Measurements from ENCODE around the gene GALNT11. TPM values are rescaled to one million over a fixed set of nuclear protein-coding genes. Genes with fewer than 3 reads are reported as not detected.

GALNT11 gene
- total RNA-seq, 1 experiment from 2014 or later: 15.1 TPM

DNA sequence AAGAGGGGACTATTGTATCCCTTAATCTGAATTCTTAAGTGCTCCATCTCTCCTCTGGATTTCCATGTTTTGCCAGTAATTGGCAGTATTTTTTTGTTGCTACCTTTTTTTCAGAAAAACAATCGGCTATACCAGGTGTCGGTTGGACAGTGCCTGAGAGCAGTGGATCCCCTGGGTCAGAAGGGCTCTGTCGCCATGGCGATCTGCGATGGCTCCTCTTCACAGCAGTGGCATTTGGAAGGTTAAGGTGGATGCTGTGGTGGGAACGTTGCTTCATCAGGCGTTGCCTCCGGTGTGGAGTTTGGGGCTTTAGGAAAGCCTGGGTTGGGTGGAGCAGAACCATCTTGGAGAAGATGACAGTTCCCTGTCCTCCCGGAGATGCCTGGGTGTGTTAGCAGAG, 96.0 kb downstream of the GALNT11 start:
- no peaks in the 10 kb centered on the region for H3K4me1 Mint-ChIP-seq (ENCODE audit: insufficient read depth, unreplicated experiment)
- intact Hi-C loops (cut with micrococcal nuclease): no loop called here
- TF ChIP-seq, protein P1, sequence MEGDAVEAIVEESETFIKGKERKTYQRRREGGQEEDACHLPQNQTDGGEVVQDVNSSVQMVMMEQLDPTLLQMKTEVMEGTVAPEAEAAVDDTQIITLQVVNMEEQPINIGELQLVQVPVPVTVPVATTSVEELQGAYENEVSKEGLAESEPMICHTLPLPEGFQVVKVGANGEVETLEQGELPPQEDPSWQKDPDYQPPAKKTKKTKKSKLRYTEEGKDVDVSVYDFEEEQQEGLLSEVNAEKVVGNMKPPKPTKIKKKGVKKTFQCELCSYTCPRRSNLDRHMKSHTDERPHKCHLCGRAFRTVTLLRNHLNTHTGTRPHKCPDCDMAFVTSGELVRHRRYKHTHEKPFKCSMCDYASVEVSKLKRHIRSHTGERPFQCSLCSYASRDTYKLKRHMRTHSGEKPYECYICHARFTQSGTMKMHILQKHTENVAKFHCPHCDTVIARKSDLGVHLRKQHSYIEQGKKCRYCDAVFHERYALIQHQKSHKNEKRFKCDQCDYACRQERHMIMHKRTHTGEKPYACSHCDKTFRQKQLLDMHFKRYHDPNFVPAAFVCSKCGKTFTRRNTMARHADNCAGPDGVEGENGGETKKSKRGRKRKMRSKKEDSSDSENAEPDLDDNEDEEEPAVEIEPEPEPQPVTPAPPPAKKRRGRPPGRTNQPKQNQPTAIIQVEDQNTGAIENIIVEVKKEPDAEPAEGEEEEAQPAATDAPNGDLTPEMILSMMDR (IDR thresholded peaks at IDR 0.05; ENCODE audit: unreplicated experiment): no peak
- H3K36me3 Mint-ChIP-seq (ENCODE audit: insufficient read depth, unreplicated experiment): peaks cover 77% of the 10 kb centered on the region
- no TSS peak for BruUV-seq (replicated peaks)
- H3K27ac Mint-ChIP-seq (ENCODE audit: low read depth, unreplicated experiment): no peak overlapping the region
- H3K4me3 Mint-ChIP-seq (ENCODE audit: unreplicated experiment): no peak overlapping the region
- no peaks in the 10 kb centered on the region for H3K27me3 Mint-ChIP-seq (ENCODE audit: insufficient read depth, unreplicated experiment)
- POLR2A ChIA-PET: interaction anchor here (0.6 kb wide), 1 partner anchor 462 kb away, joined by 3 read pairs; no protein-coding TSS in a partner anchor
- CTCF ChIA-PET: interaction anchor here (0.7 to 1.0 kb wide), 2 partner anchors 23 to 398 kb away, joined by 3 to 4 read pairs; no protein-coding TSS in a partner anchor
- no peak for DNase-seq (ENCODE audit: unreplicated experiment)
- H3K9me3 Mint-ChIP-seq (ENCODE audit: unreplicated experiment): peaks cover 11% of the 10 kb centered on the region

DNA sequence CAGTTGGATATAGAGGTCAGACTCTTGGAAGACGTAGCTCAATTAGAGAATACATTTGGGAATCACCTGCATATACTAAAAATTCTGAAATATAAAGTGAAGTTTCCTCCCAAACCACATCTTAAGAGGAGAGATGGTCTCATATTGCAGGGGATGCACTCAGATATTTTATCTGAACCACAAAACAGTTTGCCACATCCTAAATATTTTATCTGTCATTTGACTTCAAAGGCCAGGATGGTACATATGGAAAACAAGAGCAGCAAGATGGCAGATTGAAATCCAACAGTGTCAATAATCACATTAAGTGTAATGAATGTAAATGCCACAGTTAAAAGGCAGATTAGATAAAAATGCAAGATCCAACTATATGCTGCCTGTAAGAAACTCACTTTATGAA, 97.1 kb downstream of the GALNT11 start:
- intact Hi-C loops (cut with micrococcal nuclease): no loop called here
- CTCF ChIA-PET: interaction anchor here (1.0 kb wide), 1 partner anchor 22 kb away, joined by 4 read pairs; no protein-coding TSS in a partner anchor
- Mint-ChIP-seq H3K4me3 (ENCODE audit: unreplicated experiment) (no peak overlapping the region), H3K27me3 (ENCODE audit: insufficient read depth, unreplicated experiment) (no peaks in the 10 kb centered on the region), H3K9me3 (ENCODE audit: unreplicated experiment) (peaks cover 11% of the 10 kb centered on the region), H3K27ac (ENCODE audit: low read depth, unreplicated experiment) (no peak overlapping the region), H3K4me1 (ENCODE audit: insufficient read depth, unreplicated experiment) (no peaks in the 10 kb centered on the region), H3K36me3 (ENCODE audit: insufficient read depth, unreplicated experiment) (peaks cover 79% of the 10 kb centered on the region)
- TF ChIP-seq, protein P1 (IDR thresholded peaks at IDR 0.05; ENCODE audit: unreplicated experiment): no peak
- BruUV-seq (replicated peaks): no TSS peak
- POLR2A ChIA-PET: no interaction called here
- no peak for DNase-seq (ENCODE audit: unreplicated experiment)

DNA sequence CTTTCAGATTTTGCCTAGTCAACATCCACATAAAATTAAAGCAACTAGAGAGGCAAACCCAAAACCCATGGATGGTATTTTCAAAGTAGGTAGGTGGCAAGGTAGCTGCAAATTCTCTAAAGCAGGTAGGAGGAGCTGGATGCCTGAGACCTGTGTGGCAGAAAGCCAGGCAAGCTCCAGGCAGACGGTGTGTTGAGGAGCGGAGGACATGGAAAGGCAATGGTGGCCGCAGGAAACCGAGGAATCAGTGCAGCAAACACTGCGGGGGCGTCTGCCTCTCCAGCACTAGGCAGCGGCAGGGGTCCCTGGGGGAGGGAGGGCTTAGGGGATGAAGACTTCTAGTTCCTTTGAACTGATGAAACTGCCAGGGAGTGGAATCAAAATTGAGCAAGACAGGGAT, 101.3 kb downstream of the GALNT11 start:
- CTCF ChIA-PET: interaction anchor here (0.6 to 2.6 kb wide), 5 partner anchors 9 to 51 kb away, joined by 3 to 11 read pairs (median 3); no protein-coding TSS in a partner anchor
- POLR2A ChIA-PET: interaction anchor here (0.5 to 1.0 kb wide), 3 partner anchors 8 to 10 kb away, joined by 3 to 4 read pairs (median 4); no protein-coding TSS in a partner anchor

DNA sequence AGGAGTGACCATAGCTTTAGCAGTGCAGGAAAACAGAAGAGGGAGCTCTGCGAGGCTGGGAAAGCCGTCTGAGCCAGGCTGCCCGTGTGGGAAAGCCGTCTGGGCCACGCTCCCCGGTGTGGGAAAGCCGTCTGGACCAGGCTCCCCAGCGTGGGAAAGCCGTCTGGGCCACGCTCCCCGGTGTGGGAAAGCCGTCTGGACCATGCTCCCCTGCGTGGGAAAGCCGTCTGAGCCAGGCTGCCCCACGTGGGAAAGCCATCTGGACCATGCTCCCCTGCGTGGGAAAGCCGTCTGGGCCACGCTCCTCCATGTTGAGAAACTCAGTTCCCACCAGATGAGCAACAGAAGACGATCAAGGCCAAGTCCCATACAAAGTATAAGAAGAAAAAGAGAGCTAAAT, 101.8 kb downstream of the GALNT11 start:
- CTCF ChIA-PET: interaction anchor here (0.6 to 2.6 kb wide), 2 partner anchors 17 to 29 kb away, joined by 3 to 11 read pairs; no protein-coding TSS in a partner anchor
- Mint-ChIP-seq H3K4me3 (ENCODE audit: unreplicated experiment) (no peak overlapping the region), H3K4me1 (ENCODE audit: insufficient read depth, unreplicated experiment) (no peaks in the 10 kb centered on the region), H3K9me3 (ENCODE audit: unreplicated experiment) (peaks cover 11% of the 10 kb centered on the region), H3K27ac (ENCODE audit: low read depth, unreplicated experiment) (no peak overlapping the region), H3K27me3 (ENCODE audit: insufficient read depth, unreplicated experiment) (no peaks in the 10 kb centered on the region), H3K36me3 (ENCODE audit: insufficient read depth, unreplicated experiment) (peaks cover 84% of the 10 kb centered on the region)
- POLR2A ChIA-PET: interaction anchor here (0.7 kb wide), 2 partner anchors 10 to 111 kb away, joined by 3 to 4 read pairs; no protein-coding TSS in a partner anchor
- TF ChIP-seq, protein P1 (IDR thresholded peaks at IDR 0.05; ENCODE audit: unreplicated experiment): no peak
- BruUV-seq (replicated peaks): no TSS peak
- DNase-seq (ENCODE audit: unreplicated experiment): no peak
- intact Hi-C loops (cut with micrococcal nuclease): no loop called here

More for the DNA sequence above, 101.3 kb downstream of the GALNT11 start:
- Mint-ChIP-seq H3K9me3 (ENCODE audit: unreplicated experiment) (peaks cover 11% of the 10 kb centered on the region), H3K27me3 (ENCODE audit: insufficient read depth, unreplicated experiment) (no peaks in the 10 kb centered on the region), H3K4me3 (ENCODE audit: unreplicated experiment) (no peak overlapping the region), H3K36me3 (ENCODE audit: insufficient read depth, unreplicated experiment) (peaks cover 84% of the 10 kb centered on the region), H3K27ac (ENCODE audit: low read depth, unreplicated experiment) (no peak overlapping the region), H3K4me1 (ENCODE audit: insufficient read depth, unreplicated experiment) (no peaks in the 10 kb centered on the region)
- TF ChIP-seq, protein P1 (IDR thresholded peaks at IDR 0.05; ENCODE audit: unreplicated experiment): no peak
- DNase-seq (ENCODE audit: unreplicated experiment): no peak
- intact Hi-C loops (cut with micrococcal nuclease): no loop called here
- BruUV-seq (replicated peaks): no TSS peak
